GM21786 (cell line): ENCODE measurements around the gene KCNE3.

Experiments used
- ATAC-seq: cut with Tn5 transposase; IDR thresholded peaks from one replicate; pipeline ENCODE4 v1.9.1; 2021; ENCODE audit not compliant: unreplicated experiment

The KCNE3 gene

DNA sequence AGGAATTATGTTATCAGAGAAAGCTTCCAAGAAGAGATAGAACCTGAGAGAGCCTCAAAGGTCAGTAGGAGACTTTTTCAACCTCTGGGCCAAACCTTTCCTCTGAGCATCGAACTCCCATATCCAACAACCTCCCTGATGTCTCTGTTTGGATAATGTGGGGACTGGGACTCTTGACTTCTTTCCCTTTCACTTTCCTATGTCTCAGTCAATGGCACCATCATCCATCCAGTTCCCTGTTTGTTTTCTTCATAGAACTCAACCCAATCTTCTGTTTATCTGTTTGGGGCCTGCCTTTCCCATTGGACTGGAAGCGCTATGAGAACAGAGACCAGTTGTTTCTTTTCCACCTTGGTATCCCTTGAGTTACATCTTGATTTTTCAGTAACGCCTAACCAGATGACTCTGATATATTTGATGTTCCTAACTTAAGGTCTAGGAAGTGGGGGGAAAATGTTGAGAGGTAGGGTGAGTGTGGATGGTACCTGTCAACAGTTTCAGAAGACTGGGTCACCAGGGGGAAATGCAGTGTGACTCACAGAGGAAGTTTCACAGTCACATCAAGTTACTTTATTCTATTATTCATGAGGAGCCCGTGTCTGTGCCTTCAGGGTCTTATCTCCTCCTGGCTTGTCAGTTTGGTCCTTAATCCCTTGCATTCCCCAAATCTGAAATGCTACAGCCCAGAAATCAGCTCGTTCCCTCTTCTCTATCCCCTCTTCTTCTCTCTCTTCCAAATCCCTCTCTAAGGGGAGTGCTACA, 4.5 kb upstream of the KCNE3 start:
- ATAC-seq = no peak

DNA sequence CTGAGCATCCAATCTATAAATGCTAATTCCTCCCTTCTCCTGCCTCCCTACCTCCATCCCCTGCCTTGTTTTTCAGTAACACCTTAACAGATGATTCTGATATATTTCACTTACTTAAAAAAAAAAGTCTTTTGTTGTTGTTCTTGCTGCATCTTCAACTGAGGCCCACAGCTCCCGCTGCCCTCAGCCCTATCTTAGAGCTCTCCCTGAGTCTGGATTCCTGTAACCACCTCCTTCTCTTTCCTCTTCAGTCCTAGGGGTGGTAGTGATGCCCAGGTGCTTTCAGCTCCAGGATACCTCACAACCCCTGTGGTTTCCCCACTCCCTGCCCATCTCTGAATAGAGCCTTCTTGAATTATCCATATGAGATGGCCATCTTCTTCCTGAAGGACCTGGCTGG, 3.7 kb upstream of the KCNE3 start:
- ATAC-seq = no peak

GRCh38 chr11:74470526-74470925, 3.2 kb upstream of the KCNE3 start:
- no peak for ATAC-seq

- no peak for ATAC-seq
Measured at GRCh38 chr11:74468936-74469335, 1.6 kb upstream of the KCNE3 start.

DNA sequence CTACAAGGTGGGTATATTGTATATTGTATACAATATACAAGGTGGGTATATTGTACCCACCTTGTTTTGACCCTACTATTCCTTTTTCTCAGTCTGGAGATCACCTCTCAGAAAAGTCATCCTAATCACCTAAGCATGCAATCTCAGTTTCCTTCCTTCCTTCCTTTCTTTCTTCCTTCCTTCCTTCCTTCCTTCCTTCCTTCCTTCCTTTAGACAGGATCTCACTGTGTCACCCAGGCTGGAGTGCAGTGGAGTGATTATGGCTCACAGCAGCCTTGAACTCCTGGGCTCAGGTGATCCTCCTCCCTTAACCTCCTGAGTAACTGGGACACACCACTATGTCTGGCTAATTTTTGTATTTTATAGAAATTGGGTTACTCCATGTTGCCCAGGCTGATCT, 1.2 kb upstream of the KCNE3 start:
- ATAC-seq = no peak

GRCh38 chr11:74468058-74468457, 709 bp upstream of the KCNE3 start:
- no peak for ATAC-seq

- ATAC-seq = no peak
Measured at GRCh38 chr11:74465291-74465708, 2.0 kb downstream of the KCNE3 start.

DNA sequence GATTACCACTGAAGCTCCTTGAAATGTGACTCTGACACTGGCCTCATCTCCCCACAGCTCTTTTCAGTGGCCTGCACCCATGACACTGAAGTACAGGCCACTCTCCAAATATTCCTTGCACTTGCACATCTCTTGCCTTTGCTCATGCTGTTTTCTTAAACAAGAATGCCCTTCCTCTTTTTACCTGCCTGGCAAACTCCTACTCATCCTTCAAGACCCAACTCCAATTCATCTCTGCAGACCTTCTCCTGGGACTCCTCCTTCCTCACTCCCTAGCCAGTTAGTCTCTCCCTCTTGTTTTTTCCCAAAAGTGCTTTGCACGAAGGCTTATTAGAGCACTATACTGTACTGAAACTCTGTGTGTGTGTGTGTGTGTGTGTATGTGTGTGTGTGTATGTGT, 2.6 kb downstream of the KCNE3 start:
- no peak for ATAC-seq

- no peak for ATAC-seq
Measured at GRCh38 chr11:74463216-74463615, 4.1 kb downstream of the KCNE3 start.

GRCh38 chr11:74462631-74463030, 4.7 kb downstream of the KCNE3 start:
- no peak for ATAC-seq

DNA sequence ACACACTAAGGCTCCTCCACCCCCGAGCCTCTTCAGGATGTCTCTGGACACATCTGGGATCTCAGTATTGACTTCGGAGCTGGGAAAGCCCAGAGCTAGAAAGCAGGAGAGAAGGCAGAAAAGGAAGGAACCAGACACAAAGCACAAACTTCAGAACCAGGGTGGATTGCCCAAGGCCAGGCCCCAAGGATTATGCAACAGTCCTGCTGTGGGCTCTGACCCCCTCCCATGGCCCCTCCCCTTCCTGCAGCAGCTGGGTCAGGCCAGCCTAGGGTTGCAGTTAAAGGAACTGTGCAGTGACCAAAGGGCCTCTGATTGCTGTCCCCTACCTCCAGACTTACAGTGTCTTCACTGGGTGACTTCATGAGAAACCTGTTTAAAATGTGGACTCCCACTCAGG, 5.3 kb downstream of the KCNE3 start:
- no peak for ATAC-seq

DNA sequence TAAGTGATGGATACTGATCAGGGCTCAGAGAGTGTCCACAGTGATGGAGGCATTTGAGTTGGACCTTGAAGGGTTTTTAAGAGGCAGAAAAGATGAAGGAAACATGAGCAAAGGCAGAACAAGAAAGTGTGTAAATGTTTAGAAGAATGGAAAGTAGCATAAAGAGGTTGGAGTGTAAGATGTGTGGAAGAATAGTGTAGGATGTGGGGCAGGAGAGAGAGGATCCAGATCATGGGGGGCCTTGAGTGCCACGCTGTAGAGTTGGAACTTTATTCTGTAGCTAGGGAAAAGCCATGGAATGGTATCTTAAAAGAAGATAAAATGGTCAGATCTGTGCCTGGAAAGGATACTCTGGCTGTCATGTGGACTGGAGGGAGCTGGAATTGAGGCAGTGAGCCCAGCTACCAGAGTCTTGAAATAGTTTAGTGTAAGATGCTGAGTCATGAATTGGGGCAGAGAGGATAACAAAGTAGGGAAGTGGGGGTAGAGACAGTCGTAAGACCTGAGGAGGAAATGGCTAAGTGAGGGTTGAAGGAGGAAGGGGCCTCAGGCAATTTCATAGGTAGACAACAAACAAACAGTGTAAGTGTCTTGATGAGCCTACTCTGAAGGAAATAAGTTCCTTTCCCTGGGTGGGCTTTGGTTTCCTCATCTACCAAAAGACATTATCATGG, 6.7 kb downstream of the KCNE3 start:
- no peak for ATAC-seq

GRCh38 chr11:74460065-74460464, 7.3 kb downstream of the KCNE3 start:
- ATAC-seq = no peak

DNA sequence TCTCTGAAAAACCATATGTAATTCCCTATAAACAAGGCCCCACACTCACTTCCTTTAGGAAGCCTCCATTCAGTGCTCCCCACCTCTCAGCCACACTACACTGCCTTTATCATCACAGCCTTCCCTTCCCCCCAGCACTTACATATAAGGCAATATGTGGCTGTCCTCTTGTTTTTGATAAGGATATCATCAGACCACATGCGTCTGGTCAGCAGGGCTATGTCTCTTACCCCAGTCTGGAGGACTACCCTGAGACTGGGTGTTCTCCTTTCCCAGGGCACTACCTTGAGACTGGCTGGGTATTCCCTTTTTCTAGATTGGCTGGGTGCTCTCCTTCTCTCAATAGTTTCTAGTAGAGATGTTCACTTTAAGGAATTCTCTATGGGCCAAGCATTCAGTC, 7.8 kb downstream of the KCNE3 start:
- ATAC-seq = no peak

DNA sequence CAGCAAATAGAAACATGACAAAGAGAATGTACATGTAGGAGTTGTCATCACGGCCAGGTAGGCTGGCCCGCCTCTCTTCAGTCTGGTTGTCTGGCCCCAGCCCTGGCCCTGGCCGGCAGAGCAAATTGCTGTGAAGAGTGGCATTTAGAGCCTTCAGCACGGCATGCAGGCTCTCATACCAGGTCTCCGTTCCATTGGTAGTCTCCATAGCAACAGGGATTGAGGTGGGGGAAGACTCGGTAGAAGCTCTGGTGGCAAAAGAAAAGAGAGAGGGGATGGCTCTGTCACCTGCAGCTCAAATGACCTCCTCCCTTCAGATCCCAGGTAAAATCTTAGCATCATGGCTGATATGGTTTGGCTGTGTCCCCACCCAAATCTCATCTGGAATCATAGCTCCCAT, 10.0 kb downstream of the KCNE3 start:
- no peak for ATAC-seq

DNA sequence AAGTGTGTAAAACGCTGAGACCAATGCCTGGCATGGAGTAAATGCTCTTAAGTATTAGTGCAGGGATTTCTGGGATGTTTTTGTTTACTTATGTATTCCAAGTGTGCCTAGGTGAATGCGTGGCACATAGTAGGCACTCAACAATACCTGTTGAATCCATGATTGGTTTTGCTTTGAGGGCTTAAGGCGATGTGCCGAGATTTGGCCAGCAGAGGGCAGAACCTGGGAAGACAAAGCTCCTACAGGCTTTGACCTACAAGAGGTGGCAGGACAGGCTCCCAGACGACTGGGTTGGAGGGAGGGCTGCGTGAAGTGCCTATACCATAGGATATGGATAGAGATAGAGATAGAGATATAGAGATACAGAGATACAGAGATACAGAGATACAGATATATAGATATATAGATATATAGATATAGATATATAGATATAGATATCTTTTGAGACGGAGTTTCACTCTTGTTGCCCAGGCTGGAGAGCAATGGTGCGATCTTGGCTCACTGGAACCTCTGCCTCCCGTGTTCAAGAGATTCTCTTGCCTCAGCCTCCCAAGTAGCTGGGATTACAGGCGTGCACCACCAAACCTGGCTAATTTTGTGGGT, 13.9 kb downstream of the KCNE3 start:
- ATAC-seq = no peak

- no peak for ATAC-seq
Measured at GRCh38 chr11:74452366-74452765, 15.0 kb downstream of the KCNE3 start.

- no peak for ATAC-seq
Measured at GRCh38 chr11:74450318-74450717, 17.0 kb downstream of the KCNE3 start.

DNA sequence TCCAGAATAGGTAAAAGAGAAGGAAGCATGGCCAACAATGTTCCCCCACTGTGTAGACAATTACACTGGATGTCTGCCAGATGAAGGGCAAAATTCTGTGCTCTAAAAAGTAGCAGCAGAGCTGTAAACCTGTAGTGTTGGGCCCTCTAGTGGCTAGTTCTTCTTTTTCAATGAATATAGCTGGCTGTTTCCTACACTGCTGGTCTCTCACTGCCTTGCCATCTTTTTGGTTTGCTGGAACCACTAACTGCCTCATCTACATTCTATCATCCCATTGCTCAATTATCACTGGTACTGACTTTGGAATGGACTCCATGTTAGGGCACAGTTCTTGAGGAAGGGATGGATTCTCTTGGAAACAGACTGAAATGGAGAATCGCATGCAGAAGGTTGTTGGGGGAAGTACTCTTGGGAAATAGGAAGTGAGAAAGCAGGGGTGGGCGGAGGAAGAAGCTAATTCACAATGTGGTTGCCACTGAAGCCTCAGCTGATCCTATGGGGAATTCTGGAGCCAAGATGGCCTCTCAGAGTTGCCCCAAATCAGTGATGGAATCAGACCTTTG, 17.9 kb downstream of the KCNE3 start:
- peak; percentile 62 for ATAC-seq

DNA sequence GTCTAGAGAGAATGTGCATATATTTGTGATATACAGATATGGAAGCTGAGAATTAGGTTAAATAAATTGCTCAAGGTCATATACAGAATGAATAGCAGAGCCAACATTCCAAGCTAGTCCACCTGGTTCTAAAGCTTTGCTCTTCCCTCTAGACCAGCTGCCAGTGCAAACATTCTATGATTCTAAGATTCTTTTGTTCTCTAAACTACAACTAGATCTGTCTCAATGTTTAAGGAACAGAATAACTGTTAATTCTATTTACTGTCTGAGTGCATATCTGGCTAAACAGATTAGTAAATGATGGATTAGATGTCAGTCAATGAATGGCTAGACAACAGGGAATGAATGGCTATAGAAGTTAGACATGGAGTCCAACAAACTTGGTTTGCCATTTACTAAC, 19.6 kb downstream of the KCNE3 start:
- no peak for ATAC-seq

GRCh38 chr11:74446532-74446938, 20.8 kb downstream of the KCNE3 start:
- ATAC-seq = no peak
